Measurements from ENCODE around the gene FAM89A.

- TF ChIP-seq CTCF (IDR thresholded peaks at IDR 0.05; ENCODE audit: low read length) (no peak), EZH2 (optimal IDR thresholded peaks at IDR 0.05; ENCODE audit: low read depth, low read length) (no peak)
Measured at GRCh38 chr1:231053493-231054162, 13.6 kb upstream of the FAM89A start.

Measured in MM.1S (cell line).